Daoy (cell line): Measurements from ENCODE around the gene OR52B2. TPM values are rescaled to one million over a fixed set of nuclear protein-coding genes. Genes with fewer than 3 reads are reported as not detected.

ENCODE experiments used
- DNase-seq: peaks from one replicate; pipeline ENCODE4 v3.0.0-alpha.2; 2015; ENCODE audit warnings: low read depth
- total RNA-seq: library from RNA; depleted of rRNA; stranded (reverse); fragments of >200 nt; shearing (Covaris generic); gene quantifications from 2 replicates; pipeline ENCODE4 v1.2.3, GENCODE V29; 2014; rRNA removed

OR52B2 gene
- total RNA-seq = not detected in 2 replicates

DNA sequence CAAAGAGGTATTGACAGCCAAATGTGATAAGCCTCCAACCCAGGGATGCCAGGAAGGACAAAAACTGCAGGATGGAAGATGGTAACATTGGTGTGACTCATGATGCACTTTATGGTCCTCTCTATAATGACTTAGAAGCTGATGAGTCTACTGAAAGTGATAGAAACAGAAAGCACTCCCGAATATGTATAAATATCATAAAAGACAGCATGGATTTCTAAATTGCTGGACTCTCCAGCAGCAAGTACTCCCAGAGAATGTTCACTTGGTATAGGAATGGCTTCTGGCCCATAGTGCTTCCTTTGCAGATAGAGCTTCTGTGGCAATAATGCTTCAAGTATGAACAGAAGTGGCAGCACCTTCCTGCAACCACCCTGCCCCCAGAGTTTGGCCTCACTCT lies at the start of gene OR52B2:
TSS of gene OR52B2 (minus strand) at position 101 of the 400 bp plus-strand sequence. CDS start at position 101, 0 bp downstream.
- no peak for DNase-seq

- DNase-seq = peak; percentile 68
These were observed 49.2 kb upstream of the OR52B2 start for GRCh38 chr11:6219359-6219758.

DNA sequence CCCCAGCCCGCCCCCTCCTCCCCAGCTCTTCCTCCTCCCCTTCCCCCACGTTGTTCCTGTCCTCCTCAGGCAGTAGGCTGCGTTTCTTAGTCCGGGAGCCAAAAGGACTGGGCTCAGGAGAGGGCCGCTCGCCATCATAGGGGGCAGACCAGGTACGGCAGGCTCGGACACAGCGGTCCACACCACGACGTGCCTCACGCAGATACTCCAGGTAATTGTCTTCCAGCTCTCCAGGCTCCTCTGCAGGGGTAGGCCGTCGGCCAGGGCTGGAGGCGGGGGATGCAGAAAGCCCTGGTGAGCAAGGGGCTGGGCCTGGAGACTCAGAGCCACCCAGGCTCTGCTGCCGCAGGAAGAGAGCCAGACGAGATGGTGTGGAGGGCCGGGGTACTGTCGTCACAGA lies 47.6 kb upstream of the OR52B2 start:
- no peak for DNase-seq

DNA sequence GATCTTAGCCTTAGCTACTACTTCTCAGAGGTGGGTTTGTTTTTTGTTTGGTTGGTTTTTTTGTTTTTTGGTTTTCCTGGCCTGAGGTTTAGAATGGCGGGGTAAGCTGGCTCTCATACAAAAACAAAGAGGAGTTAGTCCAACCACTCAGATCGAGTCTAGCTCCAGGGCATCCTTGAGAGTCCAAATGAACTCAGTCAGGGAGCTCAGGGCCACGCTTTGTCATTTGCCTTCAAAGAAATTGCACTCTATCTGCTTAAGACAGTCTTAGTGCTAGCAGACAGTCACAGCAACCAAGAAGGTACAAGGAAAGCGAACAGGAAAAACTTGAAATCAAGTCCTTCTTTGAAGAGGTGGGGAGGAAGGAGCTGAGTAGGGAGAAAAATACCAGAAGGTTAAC lies 46.4 kb upstream of the OR52B2 start:
- DNase-seq = no peak

DNA sequence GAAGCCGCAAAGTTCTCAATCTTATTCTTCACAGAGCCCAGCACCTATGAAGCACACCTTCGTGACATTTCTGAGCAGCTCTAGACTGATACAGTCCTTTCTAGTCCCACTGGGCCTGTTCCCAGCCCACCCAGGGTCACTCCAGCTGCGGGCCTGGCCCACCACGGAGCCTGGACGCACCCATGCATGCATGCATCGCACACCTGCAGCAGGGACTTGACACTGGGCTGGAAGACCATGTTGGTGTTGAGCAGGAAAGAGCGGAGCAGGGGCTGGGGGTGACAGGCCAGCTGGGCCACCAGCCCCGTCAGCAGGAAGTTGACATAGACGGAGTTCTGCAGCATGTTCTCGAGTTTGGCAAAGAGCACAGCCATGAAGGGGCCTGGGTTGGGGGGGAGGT lies 44.4 kb upstream of the OR52B2 start:
- DNase-seq = no peak

DNA sequence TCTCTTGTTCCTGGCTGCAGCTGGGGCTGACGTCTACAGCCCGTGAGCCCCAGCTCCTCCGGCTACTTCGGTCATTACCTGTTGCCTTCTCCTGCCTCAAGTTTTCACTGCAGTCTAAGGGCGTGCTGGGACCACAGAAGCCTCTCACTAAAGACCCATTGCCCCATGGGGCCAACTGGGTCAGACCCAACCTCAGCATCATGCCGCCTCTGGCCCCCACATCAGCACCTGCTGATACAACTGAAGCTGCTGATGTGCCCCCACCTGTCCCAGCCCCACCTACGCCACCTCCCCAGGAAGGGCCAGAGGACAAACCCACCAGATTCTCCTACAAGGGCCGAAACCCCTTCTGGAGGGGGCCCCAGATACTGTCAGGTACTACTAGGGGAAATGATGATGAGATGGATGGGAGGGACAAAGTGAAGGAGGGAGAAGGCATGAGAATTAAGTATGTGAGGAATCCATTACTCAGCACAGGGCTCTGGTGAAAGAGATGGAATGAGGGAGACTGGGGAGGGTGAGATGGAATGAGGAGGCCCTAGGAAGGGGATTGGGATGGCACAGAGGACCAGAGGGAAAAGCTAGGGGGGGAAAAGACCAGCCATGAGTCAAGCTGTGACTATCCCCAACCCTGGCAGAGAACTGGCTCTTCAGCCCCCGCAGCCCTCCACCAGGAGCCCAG lies 40.3 kb upstream of the OR52B2 start:
- no peak for DNase-seq

DNA sequence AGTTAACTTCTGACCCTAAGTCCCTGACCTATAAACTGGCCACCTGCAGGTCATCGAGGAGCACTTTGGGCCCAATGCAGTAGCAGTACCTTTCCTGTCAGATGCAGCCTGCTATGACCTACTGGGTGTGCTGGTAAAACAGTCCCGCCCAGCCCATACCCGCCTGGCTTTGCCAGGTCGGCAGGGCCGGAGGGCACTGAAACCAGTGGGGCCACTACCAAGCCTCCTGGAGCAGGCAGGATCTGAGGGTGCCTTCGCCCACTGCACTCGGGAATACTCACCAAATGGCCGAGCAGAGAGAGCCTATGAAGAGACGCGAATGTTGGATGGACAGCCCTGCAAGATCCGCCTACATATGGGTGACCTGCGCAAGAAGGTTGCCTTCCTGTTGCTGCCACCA lies 39.7 kb upstream of the OR52B2 start:
- DNase-seq = no peak

DNA sequence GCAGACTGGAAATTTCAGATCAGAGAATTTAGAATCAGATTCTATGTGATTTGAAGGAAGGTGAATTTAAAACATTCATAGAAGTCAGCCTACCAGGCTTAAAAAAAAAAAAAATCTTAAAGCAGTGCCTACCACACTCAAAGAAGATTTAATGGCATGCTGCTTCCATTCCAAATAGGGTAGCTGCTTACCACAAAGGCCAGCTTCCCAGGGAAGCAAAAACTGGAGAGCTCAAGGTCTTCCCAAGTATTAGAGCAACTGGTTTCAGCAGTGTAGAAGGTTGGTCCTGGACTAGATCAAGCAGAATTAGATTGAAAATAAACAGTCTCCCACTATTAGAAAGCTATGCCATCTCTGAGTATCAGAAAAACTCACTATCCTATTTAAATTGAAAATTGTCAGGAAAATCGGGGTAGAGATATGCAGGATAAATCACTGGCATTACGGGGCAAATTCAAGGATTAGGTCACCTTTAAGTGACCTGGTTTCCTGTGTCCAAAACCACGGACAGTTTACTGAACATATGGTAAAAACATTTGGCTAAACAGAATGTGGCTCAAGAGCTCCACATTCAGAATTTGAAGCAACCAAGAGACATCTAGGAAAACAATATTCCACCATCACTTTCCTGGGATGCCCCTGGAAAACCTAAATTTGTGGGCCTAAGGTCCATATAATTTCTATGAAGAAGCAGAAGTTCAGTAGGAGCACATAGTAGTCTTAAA lies 36.5 kb upstream of the OR52B2 start:
- no peak for DNase-seq

DNA sequence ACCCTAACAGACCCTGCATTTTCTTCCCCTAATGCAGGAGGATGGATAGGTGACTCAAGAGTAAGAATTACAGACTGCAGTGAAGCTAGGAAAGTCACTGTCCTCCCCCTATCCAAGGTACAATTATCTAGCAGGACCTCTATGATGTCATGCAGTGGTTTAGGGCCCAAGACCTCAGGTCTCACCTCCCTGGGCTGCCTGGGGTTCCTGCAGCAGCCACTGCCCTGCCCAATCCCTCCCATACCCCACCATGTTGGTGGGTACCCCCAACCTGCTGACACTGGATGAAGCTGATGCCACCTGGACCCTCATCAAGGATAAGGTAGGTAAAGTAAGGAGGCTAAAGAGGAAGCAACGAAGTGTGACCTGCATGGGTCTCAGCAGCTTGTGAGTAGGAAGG lies 35.2 kb upstream of the OR52B2 start, which contains the start of gene C11orf42:
TSS of gene C11orf42 (plus strand) at position 192 of the 400 bp plus-strand sequence. CDS start at position 251, 59 bp downstream.
- DNase-seq = no peak

DNA sequence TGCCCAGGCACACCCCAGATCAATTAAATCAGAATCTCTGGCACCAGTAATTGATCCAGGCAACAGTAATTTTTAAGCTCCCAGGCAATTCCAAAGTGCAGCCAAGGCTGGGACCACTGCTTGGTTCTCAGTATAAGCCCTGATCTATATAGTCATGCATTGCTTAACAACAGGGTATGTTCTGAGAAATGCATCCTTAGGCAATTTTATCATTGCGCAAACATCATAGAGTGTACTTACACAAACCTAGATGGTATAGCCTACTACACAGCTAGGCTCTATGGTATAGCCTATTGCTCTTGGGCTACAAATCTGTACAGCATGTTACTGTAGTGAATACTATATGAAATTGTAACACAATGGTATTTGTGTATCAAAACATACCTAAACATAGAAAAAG lies 34.6 kb upstream of the OR52B2 start:
- no peak for DNase-seq

DNA sequence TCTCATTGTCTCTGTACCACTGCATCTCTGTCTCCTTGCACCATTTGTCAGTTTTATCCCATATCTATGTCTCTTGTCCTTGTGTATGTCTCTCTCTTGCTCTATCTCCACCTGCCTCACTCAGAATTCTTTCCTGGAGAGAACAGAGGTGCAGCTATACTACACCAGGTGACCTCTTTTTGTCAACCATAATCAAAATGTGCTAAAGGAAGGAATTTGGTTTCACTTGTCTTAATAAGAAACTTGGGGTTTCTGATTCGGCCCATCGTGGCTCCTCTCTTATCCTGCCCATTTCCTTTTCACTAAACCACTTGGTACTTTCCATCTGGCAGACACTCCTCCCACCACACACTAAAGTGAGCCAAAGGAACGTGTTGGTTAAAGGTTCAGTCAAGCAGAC lies 33.2 kb upstream of the OR52B2 start:
- no peak for DNase-seq

DNA sequence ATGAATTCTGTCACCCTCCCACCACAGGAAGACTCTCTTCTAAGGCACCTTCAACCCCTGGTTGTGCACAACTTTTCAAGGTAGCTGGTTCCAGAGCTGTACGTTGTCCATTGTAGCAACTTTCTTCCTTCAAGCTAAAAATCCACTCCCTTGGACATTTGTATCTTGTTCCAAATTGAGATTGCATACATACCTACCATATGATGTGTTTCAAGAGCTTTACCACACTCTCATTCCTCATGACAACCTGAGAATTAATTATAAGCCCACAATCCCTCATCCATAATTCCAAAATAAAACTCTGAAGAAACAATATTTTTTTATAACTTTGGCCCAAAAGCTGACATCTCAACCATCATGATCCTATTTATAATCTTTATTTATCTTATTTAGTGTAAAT lies 31.9 kb upstream of the OR52B2 start:
- DNase-seq = no peak

GRCh38 chr11:6201481-6201880 lies 31.4 kb upstream of the OR52B2 start:
- DNase-seq = no peak

GRCh38 chr11:6200975-6201374 lies 30.8 kb upstream of the OR52B2 start:
- DNase-seq = no peak

DNA sequence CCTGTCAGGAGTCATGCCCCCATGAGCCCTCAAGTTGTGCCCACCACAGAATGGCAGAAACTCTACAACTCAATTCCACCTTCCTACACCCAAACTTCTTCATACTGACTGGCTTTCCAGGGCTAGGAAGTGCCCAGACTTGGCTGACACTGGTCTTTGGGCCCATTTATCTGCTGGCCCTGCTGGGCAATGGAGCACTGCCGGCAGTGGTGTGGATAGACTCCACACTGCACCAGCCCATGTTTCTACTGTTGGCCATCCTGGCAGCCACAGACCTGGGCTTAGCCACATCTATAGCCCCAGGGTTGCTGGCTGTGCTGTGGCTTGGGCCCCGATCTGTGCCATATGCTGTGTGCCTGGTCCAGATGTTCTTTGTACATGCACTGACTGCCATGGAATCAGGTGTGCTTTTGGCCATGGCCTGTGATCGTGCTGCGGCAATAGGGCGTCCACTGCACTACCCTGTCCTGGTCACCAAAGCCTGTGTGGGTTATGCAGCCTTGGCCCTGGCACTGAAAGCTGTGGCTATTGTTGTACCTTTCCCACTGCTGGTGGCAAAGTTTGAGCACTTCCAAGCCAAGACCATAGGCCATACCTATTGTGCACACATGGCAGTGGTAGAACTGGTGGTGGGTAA lies 29.2 kb upstream of the OR52B2 start, which contains the start of gene OR52W1:
TSS of gene OR52W1 (plus strand) at position 51 of the 637 bp plus-strand sequence. CDS start at position 51, 0 bp downstream.
- DNase-seq = no peak

- no peak for DNase-seq
These were observed 27.5 kb upstream of the OR52B2 start for GRCh38 chr11:6197466-6198200.

DNA sequence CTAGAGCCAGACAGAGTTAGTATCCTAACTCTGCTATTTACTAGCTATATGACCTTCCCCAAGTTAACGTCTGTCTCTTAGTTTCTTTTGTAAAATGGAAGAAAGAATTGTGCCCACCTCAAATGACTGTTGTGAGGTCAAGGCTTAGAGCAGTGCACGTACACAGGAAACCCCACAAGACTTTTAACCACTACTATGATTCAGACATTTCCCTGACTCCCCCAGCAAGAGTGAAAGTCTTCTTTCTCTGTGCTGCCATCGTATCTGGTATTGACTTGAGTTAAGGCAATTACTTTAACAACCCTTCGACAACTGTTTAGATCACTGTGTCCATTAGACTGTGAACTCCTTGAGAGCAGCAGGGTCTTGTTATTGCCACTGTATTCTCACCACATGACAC lies 26.3 kb upstream of the OR52B2 start:
- DNase-seq = no peak

DNA sequence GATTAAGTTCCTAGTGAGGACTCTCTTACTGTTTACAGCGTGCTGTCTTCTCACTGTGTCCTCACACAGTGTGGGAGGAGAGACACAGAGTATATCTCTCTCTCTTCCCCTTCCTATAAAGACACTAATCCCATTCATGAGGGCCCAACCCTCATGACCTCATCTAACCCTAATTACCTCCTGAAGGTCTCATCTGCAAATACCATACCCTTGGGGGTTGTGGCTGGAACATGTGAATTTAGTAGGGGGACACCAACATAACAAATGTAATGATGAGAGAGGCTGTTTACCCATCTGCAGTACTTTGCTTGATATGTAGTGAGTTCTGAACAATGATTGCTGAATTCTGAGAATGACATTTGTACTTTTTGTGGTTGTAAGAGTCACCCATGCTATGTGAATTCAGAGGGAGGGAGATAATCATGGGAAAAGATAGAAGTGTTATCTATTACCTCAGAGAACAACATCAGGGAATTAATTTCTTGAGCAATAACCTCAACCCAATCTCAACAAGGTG lies 24.0 kb upstream of the OR52B2 start:
- no peak for DNase-seq

DNA sequence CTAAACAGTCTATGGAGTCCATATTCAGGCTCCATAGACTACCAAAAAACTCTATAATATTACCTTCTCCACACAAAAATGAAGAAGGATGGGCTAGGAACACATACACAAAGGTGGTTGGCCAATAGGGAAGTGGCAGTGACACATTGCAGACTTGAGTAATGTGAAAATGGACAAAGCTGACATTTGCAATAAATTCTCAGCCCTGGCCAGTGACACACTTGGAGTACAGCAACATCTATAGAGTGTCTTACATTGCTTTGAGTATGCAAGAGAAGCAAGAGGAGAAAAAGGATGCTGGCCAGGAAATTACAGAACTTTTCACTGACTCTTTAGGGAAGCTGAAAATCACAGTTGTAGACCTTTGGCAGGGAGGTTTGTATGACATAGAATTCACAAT lies 21.6 kb upstream of the OR52B2 start:
- no peak for DNase-seq

GRCh38 chr11:6175440-6175839 lies 5.3 kb upstream of the OR52B2 start:
- DNase-seq = no peak

GRCh38 chr11:6156628-6157359 lies 13.3 kb downstream of the OR52B2 start:
- peak; percentile 41 for DNase-seq
